ENCODE measurements around the gene HHAT.

HHAT gene

DNA sequence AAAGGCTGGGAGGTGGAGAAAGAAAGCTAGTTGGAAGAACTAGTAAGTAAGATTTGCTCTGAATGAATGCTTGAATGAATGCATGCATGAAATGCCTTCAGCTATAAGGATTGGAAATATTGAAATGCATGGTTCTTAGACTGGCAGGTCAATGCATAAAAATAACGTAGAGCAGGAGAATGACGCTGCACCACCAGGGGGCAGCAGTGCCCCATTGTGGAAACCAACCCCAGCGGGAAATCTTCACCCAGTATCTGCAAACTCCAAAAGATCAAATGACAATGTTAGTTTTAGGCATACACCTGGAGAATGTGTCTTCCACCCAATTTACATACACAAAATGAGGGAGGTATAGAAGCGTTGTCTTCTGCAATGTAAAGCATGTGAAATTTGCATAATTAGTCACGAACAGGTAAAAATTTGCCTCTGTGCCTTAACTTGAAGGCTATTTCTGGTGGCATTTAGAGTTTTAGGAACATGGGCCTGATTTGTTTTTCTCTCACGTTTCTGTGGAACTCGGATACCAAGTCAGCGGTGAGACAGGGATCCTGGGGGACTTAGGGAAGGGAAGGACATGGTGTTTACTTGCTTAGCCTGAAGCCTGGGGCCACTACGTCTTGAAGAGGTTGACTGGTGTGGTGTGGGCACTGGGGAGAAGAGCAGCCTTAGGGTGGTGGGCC, 78.6 kb downstream of the HHAT start:
- H3K27me3 Mint-ChIP-seq (ENCODE audit: low read depth): no peaks in the 10 kb centered on the region
- H3K9me3 Mint-ChIP-seq: no peaks in the 10 kb centered on the region
- no peak overlapping the region for H3K4me3 Mint-ChIP-seq
- TF ChIP-seq, protein P1, sequence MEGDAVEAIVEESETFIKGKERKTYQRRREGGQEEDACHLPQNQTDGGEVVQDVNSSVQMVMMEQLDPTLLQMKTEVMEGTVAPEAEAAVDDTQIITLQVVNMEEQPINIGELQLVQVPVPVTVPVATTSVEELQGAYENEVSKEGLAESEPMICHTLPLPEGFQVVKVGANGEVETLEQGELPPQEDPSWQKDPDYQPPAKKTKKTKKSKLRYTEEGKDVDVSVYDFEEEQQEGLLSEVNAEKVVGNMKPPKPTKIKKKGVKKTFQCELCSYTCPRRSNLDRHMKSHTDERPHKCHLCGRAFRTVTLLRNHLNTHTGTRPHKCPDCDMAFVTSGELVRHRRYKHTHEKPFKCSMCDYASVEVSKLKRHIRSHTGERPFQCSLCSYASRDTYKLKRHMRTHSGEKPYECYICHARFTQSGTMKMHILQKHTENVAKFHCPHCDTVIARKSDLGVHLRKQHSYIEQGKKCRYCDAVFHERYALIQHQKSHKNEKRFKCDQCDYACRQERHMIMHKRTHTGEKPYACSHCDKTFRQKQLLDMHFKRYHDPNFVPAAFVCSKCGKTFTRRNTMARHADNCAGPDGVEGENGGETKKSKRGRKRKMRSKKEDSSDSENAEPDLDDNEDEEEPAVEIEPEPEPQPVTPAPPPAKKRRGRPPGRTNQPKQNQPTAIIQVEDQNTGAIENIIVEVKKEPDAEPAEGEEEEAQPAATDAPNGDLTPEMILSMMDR (IDR thresholded peaks at IDR 0.05; ENCODE audit: unreplicated experiment in 3 of 3): peak; percentile 93 to 97 (median 94)
- H3K4me1 Mint-ChIP-seq: no peaks in the 10 kb centered on the region
- H3K27ac Mint-ChIP-seq: no peak overlapping the region
- H3K36me3 Mint-ChIP-seq (ENCODE audit: low read depth): peaks cover 11% of the 10 kb centered on the region

DNA sequence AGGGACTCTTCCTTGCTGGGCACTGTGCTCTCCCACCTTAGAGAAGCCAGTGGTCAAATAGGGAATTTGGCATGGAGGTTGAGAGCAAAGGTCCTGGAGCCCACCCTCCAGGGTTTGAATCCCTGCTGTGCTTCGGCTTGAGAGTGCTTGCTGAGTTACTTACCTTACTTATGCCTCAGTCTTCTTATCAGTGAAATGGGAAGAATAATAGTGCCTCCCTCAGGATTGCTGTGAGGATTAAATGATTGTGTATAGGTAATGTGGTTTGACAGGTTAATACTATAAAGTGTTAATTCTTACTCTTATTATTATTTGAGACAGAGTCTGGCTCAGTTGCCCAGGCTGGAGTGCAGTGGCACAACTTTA, 79.2 kb downstream of the HHAT start:
- TF ChIP-seq, protein P1 (IDR thresholded peaks at IDR 0.05; ENCODE audit: unreplicated experiment in 3 of 3): no peak
- no peak overlapping the region for H3K27ac Mint-ChIP-seq
- H3K27me3 Mint-ChIP-seq (ENCODE audit: low read depth): no peaks in the 10 kb centered on the region
- H3K4me1 Mint-ChIP-seq: no peaks in the 10 kb centered on the region
- H3K36me3 Mint-ChIP-seq (ENCODE audit: low read depth): peaks cover 12% of the 10 kb centered on the region
- no peak overlapping the region for H3K4me3 Mint-ChIP-seq
- H3K9me3 Mint-ChIP-seq: no peaks in the 10 kb centered on the region

DNA sequence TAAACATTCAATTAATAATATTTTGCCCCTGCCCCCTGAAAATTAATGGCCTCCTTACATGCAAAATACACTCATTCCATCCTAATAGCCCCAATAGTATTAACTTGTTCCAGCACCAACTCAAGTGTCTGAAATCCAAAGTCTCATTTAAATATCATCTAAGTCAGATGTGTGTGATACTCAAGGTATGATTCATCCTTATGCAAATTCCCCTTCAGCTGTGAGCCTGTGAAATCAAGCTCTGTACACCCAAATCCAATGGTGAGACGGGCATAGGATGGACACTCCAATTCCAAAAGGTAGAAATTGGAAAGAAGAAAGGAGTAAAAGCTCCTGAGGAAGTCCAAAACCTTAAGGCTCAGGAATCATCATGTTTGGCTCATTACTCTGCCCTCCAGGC, 83.5 kb downstream of the HHAT start:
- Mint-ChIP-seq H3K27me3 (ENCODE audit: low read depth) (no peaks in the 10 kb centered on the region), H3K4me3 (no peak overlapping the region)
- TF ChIP-seq, protein P1 (IDR thresholded peaks at IDR 0.05; ENCODE audit: unreplicated experiment in 3 of 3): no peak

DNA sequence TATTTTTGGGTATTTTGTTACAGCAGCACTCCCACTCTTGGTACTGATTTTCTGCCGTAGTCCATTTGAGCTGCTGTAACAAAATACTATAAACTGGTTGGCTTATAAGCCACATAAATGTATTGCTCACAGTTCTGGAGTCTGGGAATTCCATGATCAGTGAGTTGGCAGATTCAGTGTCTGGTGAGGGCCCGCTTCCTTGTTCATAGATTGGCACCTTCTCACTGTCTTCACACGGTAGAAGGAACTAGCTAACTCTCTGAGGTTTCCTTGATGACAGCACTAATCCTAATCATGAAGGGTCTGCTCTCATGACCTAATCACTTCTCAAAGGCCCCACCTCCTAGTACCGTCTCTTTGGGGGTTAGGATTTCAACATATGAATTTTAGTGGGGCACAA, 85.2 kb downstream of the HHAT start:
- TF ChIP-seq, protein P1 (IDR thresholded peaks at IDR 0.05; ENCODE audit: unreplicated experiment in 3 of 3): no peak
- H3K27me3 Mint-ChIP-seq (ENCODE audit: low read depth): no peaks in the 10 kb centered on the region
- H3K4me3 Mint-ChIP-seq: no peak overlapping the region
- H3K4me1 Mint-ChIP-seq: peaks cover 4% of the 10 kb centered on the region
- H3K36me3 Mint-ChIP-seq (ENCODE audit: low read depth): peaks cover 27% of the 10 kb centered on the region
- H3K27ac Mint-ChIP-seq: no peak overlapping the region
- H3K9me3 Mint-ChIP-seq: peaks cover 8% of the 10 kb centered on the region

More for the DNA sequence above, 83.5 kb downstream of the HHAT start:
- Mint-ChIP-seq H3K4me1 (peaks cover 4% of the 10 kb centered on the region), H3K9me3 (peaks cover 8% of the 10 kb centered on the region), H3K27ac (no peak overlapping the region), H3K36me3 (ENCODE audit: low read depth) (peaks cover 27% of the 10 kb centered on the region)

DNA sequence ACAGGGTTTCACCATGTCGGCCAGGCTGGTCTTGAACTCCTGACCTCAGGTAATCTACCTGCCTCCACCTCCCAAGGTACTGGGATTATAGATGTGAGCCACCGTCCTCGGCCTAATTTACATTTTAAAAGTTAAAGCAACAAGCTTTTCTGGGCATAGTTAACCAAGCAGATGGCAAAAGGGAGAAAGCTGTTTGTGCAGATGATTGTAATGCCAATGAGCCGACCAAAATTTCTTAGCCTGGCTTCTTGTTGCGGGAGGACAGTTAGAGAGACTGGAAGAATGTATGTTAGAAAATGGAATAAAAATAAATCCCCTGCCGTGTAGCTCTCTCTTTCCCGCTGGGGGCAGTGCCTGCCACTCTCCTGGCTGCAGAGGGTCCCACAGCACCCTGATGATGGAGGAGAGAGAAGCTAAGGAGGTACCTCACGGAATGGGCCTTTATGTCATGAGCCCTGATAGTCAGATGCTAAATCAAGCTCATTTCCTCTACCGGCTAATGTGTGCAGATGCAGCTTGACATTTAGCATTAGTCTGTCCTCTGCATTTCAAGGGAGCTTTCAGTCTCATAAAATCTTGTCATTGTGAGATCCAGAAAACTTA, 87.2 kb downstream of the HHAT start:
- Mint-ChIP-seq H3K4me3 (no peak overlapping the region), H3K27me3 (ENCODE audit: low read depth) (no peaks in the 10 kb centered on the region), H3K27ac (no peak overlapping the region), H3K36me3 (ENCODE audit: low read depth) (peaks cover 24% of the 10 kb centered on the region), H3K9me3 (peaks cover 8% of the 10 kb centered on the region), H3K4me1 (peaks cover 4% of the 10 kb centered on the region)
- TF ChIP-seq, protein P1 (IDR thresholded peaks at IDR 0.05; ENCODE audit: unreplicated experiment in 3 of 3): no peak

DNA sequence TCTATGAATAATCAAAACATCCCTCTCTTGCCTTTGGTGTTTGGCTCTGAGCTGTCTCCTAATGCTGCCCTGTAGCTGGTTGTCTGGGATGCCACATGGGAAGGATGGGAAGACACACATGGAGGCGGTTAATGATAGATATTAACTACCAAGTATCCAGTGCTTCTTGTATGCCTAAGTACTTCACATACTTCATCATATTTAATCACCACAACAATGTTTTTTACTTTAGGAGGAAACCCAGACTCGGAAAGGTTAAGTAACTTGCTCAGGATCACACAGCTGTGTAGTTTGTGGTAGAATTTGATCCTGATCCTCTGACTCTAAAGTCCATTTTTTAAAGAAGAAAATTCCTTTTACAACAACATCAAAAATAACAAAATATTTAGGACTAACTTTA, 88.0 kb downstream of the HHAT start:
- H3K27ac Mint-ChIP-seq: no peak overlapping the region
- H3K4me3 Mint-ChIP-seq: no peak overlapping the region
- TF ChIP-seq, protein P1 (IDR thresholded peaks at IDR 0.05; ENCODE audit: unreplicated experiment in 3 of 3): no peak
- no peaks in the 10 kb centered on the region for H3K27me3 Mint-ChIP-seq (ENCODE audit: low read depth)
- H3K9me3 Mint-ChIP-seq: peaks cover 8% of the 10 kb centered on the region
- peaks cover 20% of the 10 kb centered on the region for H3K36me3 Mint-ChIP-seq (ENCODE audit: low read depth)
- H3K4me1 Mint-ChIP-seq: peaks cover 4% of the 10 kb centered on the region
